Mucosa of descending colon (tissue), 3 donors: ENCODE measurements around the gene ARHGAP21. TPM values are rescaled to one million over a fixed set of nuclear protein-coding genes. Genes with fewer than 3 reads are reported as not detected.
"Not testable (repeated sequence)": the region's sequence is repeated elsewhere in the genome, so short reads cannot be mapped to it uniquely, and the experiment has no call there.

Source experiments
- ATAC-seq: fragments of 200-7000 bp; cut with Tn5 transposase; one replicate; pipeline ENCODE4 v1.9.1; 2020; ENCODE audit warnings: mild to moderate bottlenecking, moderate library complexity
- DNase-seq, 3 donors: peaks; one replicate each; pipeline ENCODE4 v3.0.0-alpha.2; 2020
- H3K36me3 ChIP-seq: fragments of 200-600 bp; one replicate; pipeline ENCODE4 v1.8.0; 2021; ENCODE audit warnings: low read depth, mild to moderate bottlenecking
- H3K4me1 ChIP-seq: fragments of 200-600 bp; one replicate; pipeline ENCODE4 v1.8.0; 2021; ENCODE audit warnings: low read depth, mild to moderate bottlenecking
- H3K4me3 ChIP-seq: fragments of 200-600 bp; one replicate; pipeline ENCODE4 v1.8.0; 2021; ENCODE audit warnings: mild to moderate bottlenecking
- H3K9me3 ChIP-seq: fragments of 200-600 bp; one replicate; pipeline ENCODE4 v1.8.0; 2021; ENCODE audit warnings: mild to moderate bottlenecking
- CTCF ChIP-seq: fragments of 200-600 bp; IDR thresholded peaks from one replicate; pipeline ENCODE4 v1.8.0; 2022; ENCODE audit warnings: antibody characterized with exemption, mild to moderate bottlenecking
- intact Hi-C, 2 donors: fragments of 100-400 bp; cut with DNase I in 1 of 2; cut with micrococcal nuclease in 1 of 2; formaldehyde crosslinking; loops; one replicate each; pipeline versions ENCODE4 v1.11.0 to v1.11.1; 2022; cut with DNase I, micrococcal nuclease
- total RNA-seq, 3 donors: library from RNA; stranded (reverse); fragmentation: NEBNext Ultra II Directional in 2 of 3; extraction: Animal tissue kit (Norgen Biotek cat#: 25700) in 2 of 3; gene quantifications; one replicate each; pipeline versions ENCODE4 v1.2.1 to v1.2.4, GENCODE V29; 2021 to 2023
- donor health status: DM: no; HTN: no; CAD: no; lungs with moderate emphysema.
- donor health status: DM: no; HTN: no; CAD: no.
- donor health status: DM: no; HTN: yes; CAD: no.

ARHGAP21 gene
- total RNA-seq, 3 donors from 2014 or later: 91.3 to 127 (median 109) TPM

- DNase-seq (no peak), ATAC-seq (no peak)
- Histone ChIP-seq H3K9me3 (no peaks in the 10 kb centered on the region), H3K4me3 (no peak overlapping the region), H3K36me3 (no peaks in the 10 kb centered on the region), H3K4me1 (peaks cover 5% of the 10 kb centered on the region)
- intact Hi-C loops: no loop called here
- TF ChIP-seq CTCF: no peak
Observed at GRCh38 chr10:24726626-24727025, 2.9 kb upstream of the ARHGAP21 start.

GRCh38 chr10:24726029-24726428 lies 2.3 kb upstream of the ARHGAP21 start:
- H3K36me3 ChIP-seq, DNase-seq, H3K4me1 ChIP-seq, ATAC-seq, H3K9me3 ChIP-seq, intact Hi-C loops, H3K4me3 ChIP-seq: not testable (repeated sequence)

GRCh38 chr10:24724381-24725228 lies 918 bp upstream of the ARHGAP21 start:
- DNase-seq: peak; percentile 98 to 99 (median 99)
- intact Hi-C loops: loop anchor here in 1 of 2 donors (5.0 kb wide), 1 partner anchor 228 kb away; the partner anchor contains the start of gene PRTFDC1

GRCh38 chr10:24723386-24723787 lies 300 bp downstream of the ARHGAP21 start:
- ATAC-seq: no peak
- intact Hi-C loops: loop anchor here in 1 of 2 donors (5.0 kb wide), 1 partner anchor 229 kb away; the partner anchor contains the start of gene PRTFDC1
- TF ChIP-seq CTCF: no peak
- Histone ChIP-seq H3K9me3 (no peaks in the 10 kb centered on the region), H3K36me3 (no peaks in the 10 kb centered on the region), H3K4me3 (peak overlapping the region; percentile 55), H3K4me1 (peaks cover 21% of the 10 kb centered on the region)
- DNase-seq: peak; percentile 39 to 66 (median 58)

More at GRCh38 chr10:24724381-24725228, 918 bp upstream of the ARHGAP21 start:
- Histone ChIP-seq H3K36me3 (no peaks in the 10 kb centered on the region), H3K4me1 (peaks cover 16% of the 10 kb centered on the region), H3K4me3 (peak overlapping the region; percentile 55), H3K9me3 (no peaks in the 10 kb centered on the region)
- peak; percentile 91 for ATAC-seq
- peak; percentile 11 for TF ChIP-seq CTCF

GRCh38 chr10:24722676-24723385 lies 856 bp downstream of the ARHGAP21 start:
- intact Hi-C loops: loop anchor here in 1 of 2 donors (5.0 kb wide), 1 partner anchor 229 kb away; the partner anchor contains the start of gene PRTFDC1
- peak; percentile 59 to 75 (median 69) for DNase-seq
- Histone ChIP-seq H3K4me3 (peak overlapping the region; percentile 55), H3K36me3 (no peaks in the 10 kb centered on the region), H3K9me3 (no peaks in the 10 kb centered on the region), H3K4me1 (peaks cover 26% of the 10 kb centered on the region)
- peak; percentile 35 for ATAC-seq
- no peak for TF ChIP-seq CTCF
